RPMI8226 (cell line): ENCODE data around the gene PLK1.
"Not testable (repeated sequence)": the region's sequence is repeated elsewhere in the genome, so short reads cannot be mapped to it uniquely, and the experiment has no call there.

Source experiments
- DNase-seq: peaks from one replicate; pipeline ENCODE4 v3.0.0-alpha.2; 2015

Gene PLK1

DNA sequence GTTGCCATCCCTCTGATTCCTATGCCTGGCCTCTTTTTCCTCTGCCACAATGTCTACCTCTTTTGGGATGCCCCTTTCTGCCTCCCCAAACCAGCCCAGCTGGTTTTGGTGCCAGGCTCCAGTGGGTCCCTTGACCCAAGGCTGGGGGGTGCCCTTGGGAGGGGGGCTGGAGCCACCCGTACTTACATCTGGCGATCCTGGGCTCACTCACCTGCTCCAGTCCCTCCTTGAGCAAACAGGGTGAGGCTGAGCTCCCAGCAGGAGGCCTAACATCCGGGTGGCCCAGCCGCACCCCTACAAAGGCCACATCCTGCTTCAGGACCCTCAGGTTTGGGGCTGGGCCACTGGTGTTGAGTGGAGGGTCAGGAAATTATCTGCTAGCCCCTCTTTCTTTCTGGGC, 33.1 kb downstream of the PLK1 start:
- DNase-seq = no peak

GRCh38 chr16:23712976-23713375, 34.3 kb downstream of the PLK1 start, which contains the start of gene ERN2:
ERN2 (minus strand) TSS chr16:23713222; CDS start chr16:23713187, 35 bp downstream.
- no peak for DNase-seq

DNA sequence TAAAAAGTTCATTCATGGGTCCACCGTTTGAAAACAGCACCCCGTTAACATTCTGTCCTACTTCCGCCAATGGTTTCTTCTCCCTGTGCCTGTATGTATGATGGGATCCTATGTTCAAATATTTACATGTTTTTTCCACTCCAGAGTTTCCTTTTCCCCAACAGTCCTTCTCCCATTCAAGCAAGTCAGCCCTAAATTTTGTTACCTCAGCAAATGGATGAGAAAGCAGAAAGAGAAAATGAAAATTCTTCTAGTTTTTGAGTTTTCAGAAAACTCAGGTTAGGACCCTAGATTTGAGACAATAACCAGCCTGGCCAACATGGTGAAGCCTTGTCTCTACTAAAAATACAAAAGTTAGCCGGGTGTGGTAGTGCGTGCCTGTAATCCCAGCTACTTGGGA, 37.8 kb downstream of the PLK1 start:
- DNase-seq = no peak

DNA sequence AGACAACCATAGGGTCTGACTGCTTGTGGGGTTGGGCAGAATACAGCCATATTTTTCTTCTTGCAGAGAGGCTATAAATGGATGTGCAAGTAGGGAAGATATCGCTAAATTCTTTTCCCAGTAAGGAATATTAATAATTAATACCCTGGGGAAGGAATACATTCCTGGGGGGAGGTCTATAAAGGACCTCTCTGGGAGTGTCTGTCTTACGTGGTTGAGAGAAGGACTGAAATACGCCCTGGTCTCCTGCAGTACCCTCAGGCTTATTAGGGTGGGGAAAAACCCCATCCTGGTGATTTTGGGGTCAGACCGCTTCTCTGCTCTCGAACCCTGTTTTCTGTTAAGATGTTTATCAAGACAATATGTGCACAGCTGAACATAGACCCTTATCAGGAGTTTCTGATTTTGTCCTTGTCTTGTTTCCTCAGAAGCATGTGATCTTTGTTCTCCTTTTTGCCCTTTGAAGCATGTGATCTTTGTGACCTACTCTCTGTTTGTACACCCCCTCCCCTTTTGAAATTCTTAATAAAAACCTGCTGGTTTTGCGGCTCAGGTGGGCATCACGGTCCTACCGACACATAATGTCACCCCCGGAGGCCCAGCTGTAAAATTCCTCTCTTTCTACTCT, 44.0 kb downstream of the PLK1 start:
- not testable (repeated sequence) for DNase-seq

GRCh38 chr16:23724096-23724784, 45.6 kb downstream of the PLK1 start:
- no peak for DNase-seq

- no peak for DNase-seq
These were observed 46.1 kb downstream of the PLK1 start for GRCh38 chr16:23724785-23725131.

- no peak for DNase-seq
These were observed 48.0 kb downstream of the PLK1 start for GRCh38 chr16:23726710-23727109.

DNA sequence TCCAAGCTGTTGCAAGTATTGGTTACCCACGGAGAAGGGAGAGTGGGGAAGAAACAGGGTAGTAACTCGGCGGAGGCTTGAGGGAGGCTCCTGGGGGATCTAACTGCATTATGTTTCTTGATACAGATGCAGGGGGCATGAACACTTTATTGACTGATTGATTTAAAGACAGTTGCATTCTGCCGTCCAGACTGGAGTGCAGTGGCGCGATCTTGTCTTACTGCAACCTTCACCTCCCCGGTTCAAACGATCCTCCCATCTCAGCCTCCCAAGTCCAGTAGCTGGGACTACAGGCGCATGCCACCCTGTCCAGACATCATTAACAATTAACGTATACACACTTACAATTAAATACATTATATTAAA, 49.4 kb downstream of the PLK1 start:
- DNase-seq = no peak

- DNase-seq = no peak
These were observed 51.1 kb downstream of the PLK1 start for GRCh38 chr16:23729503-23730424.

DNA sequence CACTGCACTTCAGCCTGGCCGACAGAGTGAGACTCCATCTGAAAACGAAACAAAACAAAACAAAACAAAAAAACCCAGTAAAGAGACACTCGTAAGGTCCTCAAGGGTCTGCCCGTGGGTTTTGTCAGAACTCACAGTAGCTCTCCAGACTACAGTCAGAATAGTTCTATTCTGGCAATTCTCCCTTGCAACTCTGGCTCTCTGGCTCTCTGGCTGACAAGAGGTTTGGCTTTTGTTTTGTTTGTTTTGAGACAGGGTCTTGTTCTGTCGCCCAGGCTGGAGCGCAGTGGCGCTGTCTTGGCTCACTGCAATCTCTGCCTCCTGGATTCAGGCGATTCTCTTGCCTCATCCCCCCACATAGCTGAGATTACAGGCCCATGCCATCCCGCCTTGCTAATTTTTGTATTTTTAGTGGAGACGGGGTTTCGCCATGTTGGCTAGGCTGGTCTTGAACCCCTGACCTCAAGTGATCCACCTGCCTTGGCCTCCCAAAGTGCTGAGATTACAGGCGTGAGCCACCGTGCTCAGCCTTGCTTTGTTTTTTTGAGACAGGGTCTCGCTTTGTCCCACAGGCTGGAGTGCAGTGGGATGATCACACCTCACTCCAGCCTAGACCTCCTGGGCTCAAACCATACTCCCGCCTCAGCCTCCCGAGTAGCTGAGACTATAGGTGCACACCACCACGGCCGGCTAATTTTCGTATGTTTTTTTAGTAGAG, 55.6 kb downstream of the PLK1 start:
- no peak for DNase-seq

DNA sequence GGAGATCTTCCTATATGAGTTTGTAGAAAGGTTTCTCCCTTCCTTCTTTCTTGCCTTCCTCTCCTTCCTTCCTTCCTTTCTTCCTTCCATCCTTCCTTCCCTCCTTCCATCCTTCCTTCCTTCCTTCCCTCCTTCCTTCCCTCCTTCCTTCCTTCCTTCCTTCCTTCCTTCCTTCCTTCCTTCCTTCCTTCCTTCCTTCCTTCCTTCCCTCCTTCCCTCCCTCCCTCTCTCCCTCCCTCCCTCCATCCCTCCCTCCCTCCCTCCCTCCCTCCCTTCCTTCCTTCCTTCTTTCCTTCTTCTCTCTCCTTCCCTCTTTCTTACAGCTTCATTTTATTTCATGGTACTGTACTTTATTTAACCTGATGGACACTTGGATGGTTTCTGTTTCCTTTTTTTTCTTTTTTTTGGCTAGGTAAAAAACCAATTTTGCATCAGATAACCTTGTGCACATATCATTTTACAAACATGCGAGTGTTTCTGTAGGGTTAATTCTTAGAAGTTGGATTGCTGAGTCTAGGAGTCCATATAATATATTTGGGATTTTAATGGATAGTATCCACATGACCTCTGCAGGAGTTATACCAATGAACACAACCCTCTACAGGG, 58.8 kb downstream of the PLK1 start:
- DNase-seq = not testable (repeated sequence)

- no peak for DNase-seq
These were observed 60.8 kb downstream of the PLK1 start for GRCh38 chr16:23739516-23739915.
